GM18526 (cell line): ENCODE measurements around the gene NEK5.

Experiments
- POLR2A ChIP-seq: IDR thresholded peaks from 3 replicates; pipeline ENCODE4 v1.6.1; 2011; ENCODE audit not compliant: insufficient read length; ENCODE audit errors: extremely low read depth

Gene NEK5

GRCh38 chr13:52147225-52147624, 18.4 kb upstream of the NEK5 start:
- no peak for TF ChIP-seq POLR2A

- TF ChIP-seq POLR2A, result no peak
These were observed 12.4 kb upstream of the NEK5 start for GRCh38 chr13:52141299-52141698.

DNA sequence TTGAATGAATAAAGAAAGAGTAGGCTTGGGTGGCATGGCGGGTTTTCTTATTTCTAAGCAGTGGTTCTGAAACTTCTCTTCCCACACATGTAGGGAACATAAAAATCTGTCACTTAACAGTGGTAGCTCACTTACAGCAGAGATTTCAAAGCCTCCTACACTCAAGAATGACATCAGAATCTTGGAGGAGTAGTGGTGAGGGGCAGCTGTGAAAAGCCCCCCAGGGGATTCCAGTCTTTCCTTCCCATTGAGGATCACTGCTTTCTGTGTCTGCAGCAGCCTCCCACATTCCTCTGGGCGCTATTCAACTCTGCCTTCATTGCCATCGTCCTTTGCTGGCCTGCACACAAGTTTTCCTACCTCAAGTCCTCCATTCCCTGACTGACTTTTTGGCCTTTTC, 8.6 kb upstream of the NEK5 start:
- no peak for TF ChIP-seq POLR2A

DNA sequence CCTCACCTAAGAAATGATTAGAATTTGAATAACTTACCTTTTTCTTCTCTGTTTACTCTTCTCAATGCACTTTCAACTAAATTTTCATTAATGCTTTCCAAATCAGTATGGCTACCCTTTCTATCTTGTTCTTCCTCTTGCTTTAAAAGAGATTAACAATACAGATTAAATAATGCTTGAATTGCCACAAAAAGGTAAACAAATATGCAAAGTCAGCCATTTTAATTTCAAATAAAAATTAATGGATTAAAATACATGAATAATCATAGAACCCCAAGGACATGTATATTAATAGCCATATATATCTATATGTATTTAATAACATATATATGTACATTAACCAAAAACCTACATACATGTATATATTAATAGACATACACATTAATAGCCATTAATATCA, 7.9 kb upstream of the NEK5 start:
- TF ChIP-seq POLR2A, result no peak

- TF ChIP-seq POLR2A, result no peak
These were observed 1.8 kb upstream of the NEK5 start for GRCh38 chr13:52130641-52131040.

DNA sequence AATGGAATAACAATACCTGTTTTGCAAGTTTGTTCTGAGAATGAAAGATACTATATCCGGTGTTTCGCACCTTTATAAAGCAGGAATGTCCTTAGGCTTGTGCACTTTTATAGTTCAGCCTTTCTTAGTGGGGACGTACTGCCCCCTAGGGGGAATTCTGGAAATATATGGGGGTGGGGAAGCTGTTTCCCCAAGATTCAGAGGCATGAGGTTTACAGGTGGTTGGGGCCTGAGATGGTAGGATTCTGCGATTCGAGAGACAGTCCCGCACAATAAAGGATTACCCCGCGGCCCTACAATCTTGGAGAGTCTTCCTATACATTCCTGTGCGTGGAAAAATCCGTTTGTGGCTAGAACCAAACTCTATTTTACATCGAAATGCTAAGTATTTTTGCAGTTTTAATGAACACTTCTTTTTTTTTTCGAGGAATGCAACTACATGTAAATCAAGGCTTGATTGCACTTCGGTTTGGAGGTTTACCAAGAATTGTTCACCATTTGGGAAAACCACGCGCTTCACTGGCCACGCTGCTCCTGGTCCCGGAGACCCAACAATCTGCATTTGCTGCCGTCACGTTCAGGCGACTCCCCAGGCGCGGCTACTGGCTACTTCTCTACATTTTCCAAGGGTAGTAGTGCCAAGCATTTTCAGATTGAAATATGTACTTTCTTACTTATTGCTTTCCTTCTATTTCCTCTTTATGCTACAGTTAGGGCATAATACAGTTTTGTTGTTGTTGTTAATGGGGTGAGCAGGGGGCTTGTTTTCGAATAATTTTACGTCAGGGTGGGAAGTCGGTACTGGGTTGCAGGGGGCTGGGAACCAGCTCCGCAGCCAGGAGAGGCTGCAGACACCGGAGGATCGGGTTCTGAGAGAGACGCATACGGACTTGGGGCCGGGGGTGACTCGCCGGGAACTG, 830 bp downstream of the NEK5 start:
- no peak for TF ChIP-seq POLR2A

- no peak for TF ChIP-seq POLR2A
These were observed 1.5 kb downstream of the NEK5 start for GRCh38 chr13:52127378-52127777.

DNA sequence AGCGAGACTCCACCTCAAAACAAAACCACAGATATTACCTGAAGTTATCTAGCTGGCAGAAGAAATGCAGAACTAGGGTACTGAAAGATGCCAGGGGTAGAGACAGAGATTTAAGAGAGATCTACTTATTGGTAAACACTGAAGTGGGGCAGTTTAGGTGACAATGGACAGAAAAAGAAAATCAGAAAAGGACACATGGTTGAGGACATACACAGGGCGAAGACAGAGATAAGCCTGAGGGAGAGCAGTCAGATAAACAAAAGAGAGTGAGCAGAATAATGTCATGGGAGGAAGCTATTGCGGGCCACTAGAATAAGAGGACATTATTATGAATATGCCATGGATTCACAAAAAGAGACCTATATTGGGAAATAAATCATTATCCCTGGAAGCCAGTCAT, 3.3 kb downstream of the NEK5 start:
- no peak for TF ChIP-seq POLR2A

GRCh38 chr13:52118595-52118994, 10.3 kb downstream of the NEK5 start:
- TF ChIP-seq POLR2A, result no peak

GRCh38 chr13:52118095-52118494, 10.8 kb downstream of the NEK5 start:
- TF ChIP-seq POLR2A, result no peak

DNA sequence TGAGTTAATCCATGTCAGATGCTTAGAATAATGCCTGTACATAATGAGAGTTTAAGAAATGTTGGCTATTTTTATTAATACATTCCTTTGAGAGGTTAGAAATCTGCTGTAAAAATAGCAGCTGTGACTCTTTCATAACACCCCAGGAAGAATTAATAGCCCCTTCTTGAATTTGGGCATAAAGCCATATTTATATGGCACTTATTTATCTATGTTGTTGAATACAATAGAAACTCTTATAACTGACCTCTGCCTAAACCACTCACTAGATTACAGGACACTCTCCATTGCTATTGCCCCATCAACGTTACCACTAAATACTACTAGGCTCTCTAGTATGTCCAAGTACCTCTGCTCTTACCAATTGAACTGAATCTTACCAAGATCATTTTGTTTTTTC, 16.3 kb downstream of the NEK5 start:
- no peak for TF ChIP-seq POLR2A

- no peak for TF ChIP-seq POLR2A
These were observed 19.7 kb downstream of the NEK5 start for GRCh38 chr13:52109116-52109670.

DNA sequence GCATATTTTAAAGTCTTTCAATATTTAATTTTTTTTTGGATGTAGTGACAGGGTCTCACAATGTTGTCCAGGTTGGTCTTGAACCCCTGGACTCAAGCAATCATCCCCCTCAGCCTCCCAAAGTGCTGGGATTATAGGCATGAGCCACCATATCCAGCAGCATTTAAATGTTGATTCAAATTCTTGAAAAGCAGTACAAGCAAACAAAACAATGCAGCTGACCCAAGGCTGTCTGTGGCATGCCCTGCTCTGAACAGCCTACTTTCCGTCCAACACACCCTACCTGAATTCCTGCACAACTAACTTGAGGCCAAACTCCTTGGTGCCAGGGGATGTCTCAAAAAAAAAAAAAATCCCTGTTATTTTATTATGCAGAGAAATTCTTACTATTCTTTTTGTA, 23.0 kb downstream of the NEK5 start:
- no peak for TF ChIP-seq POLR2A

DNA sequence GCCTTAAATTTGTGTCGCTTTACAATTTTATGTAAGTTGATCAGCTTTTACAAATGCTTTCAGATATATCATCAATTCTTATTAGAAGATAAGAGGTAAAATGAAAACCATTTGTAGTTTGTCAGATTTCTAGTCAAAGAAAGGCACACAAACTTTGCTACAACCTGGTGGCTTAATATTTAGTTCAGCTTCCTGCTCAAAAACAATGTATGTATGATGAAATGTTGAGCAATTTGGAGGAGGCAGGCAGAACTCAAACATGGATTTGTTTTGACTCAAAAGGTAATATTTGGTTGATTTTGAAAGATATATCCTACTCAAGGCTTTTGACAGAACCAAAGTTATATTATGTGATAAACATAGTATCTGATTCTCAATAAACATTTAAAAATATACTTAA, 24.2 kb downstream of the NEK5 start:
- no peak for TF ChIP-seq POLR2A

- TF ChIP-seq POLR2A, result no peak
These were observed 25.5 kb downstream of the NEK5 start for GRCh38 chr13:52103386-52103785.

- no peak for TF ChIP-seq POLR2A
These were observed 31.7 kb downstream of the NEK5 start for GRCh38 chr13:52097197-52097596.

DNA sequence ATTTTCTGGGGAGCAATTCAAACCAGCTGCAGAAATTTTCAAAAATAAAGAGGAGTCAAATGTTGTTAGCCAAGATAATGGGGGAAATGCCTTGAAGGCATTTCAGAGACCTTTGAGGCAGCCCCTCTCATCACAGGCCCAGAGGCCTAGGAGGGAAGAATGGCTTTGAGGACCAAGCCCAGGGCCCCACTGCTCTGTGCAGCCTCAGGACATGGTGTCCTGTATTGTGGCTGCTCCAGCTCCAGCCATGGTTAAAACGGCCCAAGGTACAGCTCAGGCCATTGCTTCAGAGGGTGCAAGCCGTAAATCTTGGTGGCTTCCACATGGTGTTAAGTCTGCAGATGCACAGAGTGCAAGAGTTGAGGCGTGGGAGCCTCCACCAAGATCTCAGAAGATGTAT, 32.1 kb downstream of the NEK5 start:
- TF ChIP-seq POLR2A, result no peak
